Activated naive CD8-positive, alpha-beta T cell (primary cell): ENCODE measurements around the gene MYEOV.
A peak's percentile ranks its signal among the peaks of the same experiment; 100 is the strongest.

Experiments
- H3K27ac Mint-ChIP-seq: one replicate; pipeline ENCODE4 v1.8.0; 2021; ENCODE audit warnings: mixed read lengths
- H3K27me3 Mint-ChIP-seq: one replicate; pipeline ENCODE4 v1.8.0; 2021; ENCODE audit warnings: mixed read lengths
- H3K36me3 Mint-ChIP-seq: one replicate; pipeline ENCODE4 v1.8.0; 2021; ENCODE audit warnings: mixed read lengths
- H3K4me1 Mint-ChIP-seq: one replicate; pipeline ENCODE4 v1.8.0; 2021; ENCODE audit warnings: low read depth, mixed read lengths
- H3K4me3 Mint-ChIP-seq: one replicate; pipeline ENCODE4 v1.8.0; 2021; ENCODE audit warnings: mild to moderate bottlenecking, mixed read lengths
- H3K9me3 Mint-ChIP-seq: one replicate; pipeline ENCODE4 v1.8.0; 2021; ENCODE audit warnings: low read depth, mixed read lengths

Gene MYEOV

DNA sequence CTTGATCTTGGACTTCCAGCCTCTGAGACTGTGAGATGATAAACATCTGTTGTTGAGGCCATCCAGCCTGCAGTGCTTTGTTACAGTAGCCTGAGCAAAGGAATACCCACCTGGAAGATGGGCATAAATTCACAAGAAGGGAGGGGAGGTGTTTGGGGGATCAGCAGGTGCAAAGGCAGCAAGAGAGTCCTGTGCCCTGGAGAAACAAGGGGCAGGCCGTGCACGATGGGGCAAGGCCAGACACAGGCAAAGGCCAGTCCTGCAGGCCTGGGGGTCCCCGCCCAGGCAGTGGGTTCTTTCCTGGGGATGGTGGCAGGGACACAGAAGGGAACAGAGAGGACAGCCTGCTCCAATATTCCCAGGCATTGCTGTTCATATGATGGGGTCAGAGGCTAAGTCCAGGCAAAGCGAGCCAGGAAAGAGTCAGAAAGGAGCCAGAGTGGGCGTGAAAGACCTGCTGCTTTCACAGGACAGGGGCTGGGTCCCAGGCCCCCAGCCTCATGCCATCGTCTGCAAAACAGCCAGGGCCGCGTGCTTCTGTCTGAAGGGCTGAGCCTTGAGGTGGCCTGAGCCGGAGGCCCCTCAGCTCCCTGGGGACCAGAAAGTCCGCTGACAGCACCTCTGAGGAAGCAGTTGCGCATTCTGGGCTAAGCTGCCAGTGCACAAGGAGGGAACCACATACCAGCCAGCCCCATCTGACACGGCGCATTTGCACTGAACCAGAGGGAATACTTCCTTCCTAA, 48.8 kb downstream of the MYEOV start:
- H3K27me3 Mint-ChIP-seq, result no peaks in the 10 kb centered on the region
- H3K36me3 Mint-ChIP-seq, result peaks cover 4% of the 10 kb centered on the region
- H3K9me3 Mint-ChIP-seq, result no peaks in the 10 kb centered on the region
- peaks cover 20% of the 10 kb centered on the region for H3K4me1 Mint-ChIP-seq
- H3K27ac Mint-ChIP-seq, result peak overlapping the region; percentile 46
- H3K4me3 Mint-ChIP-seq, result no peak overlapping the region

GRCh38 chr11:69343401-69344321, 49.7 kb downstream of the MYEOV start:
- Mint-ChIP-seq H3K36me3 (peaks cover 4% of the 10 kb centered on the region), H3K27me3 (no peaks in the 10 kb centered on the region), H3K27ac (no peak overlapping the region), H3K9me3 (no peaks in the 10 kb centered on the region), H3K4me3 (no peak overlapping the region), H3K4me1 (peaks cover 14% of the 10 kb centered on the region)

- Mint-ChIP-seq H3K27me3 (no peaks in the 10 kb centered on the region), H3K4me1 (peaks cover 4% of the 10 kb centered on the region), H3K27ac (no peak overlapping the region), H3K9me3 (no peaks in the 10 kb centered on the region), H3K4me3 (no peak overlapping the region), H3K36me3 (peaks cover 2% of the 10 kb centered on the region)
These were observed 50.7 kb downstream of the MYEOV start for GRCh38 chr11:69344570-69345145.
